Neural cell (in vitro differentiated cells): ENCODE data around the gene LIM2. TPM values are rescaled to one million over a fixed set of nuclear protein-coding genes. Genes with fewer than 3 reads are reported as not detected.
A peak's percentile ranks its signal among the peaks of the same experiment; 100 is the strongest.

Experiments
- H2AFZ ChIP-seq: fragments of 200-600, 300-800 bp; sonication (generic), shearing (Covaris generic); 2 replicates; pipeline ENCODE4 v1.6.0; 2014; ENCODE audit warnings: low read depth, mild to moderate bottlenecking, antibody characterized with exemption, low read length, moderate library complexity
- H3F3A ChIP-seq: fragments of 200-600 bp; shearing (Covaris generic); 2 replicates; pipeline ENCODE4 v1.6.1; 2016; ENCODE audit warnings: mild to moderate bottlenecking, moderate library complexity, mixed read lengths, antibody characterized with exemption, low read length; ENCODE audit not compliant: insufficient read depth, poor library complexity, severe bottlenecking
- H3K27ac ChIP-seq: fragments of 200-600, 300-800 bp; sonication (generic), shearing (Covaris generic); 2 replicates; pipeline ENCODE4 v1.5.1; 2014; ENCODE audit warnings: mild to moderate bottlenecking, low read length, moderate library complexity
- H3K27me3 ChIP-seq: fragments of 300-800, 200-600 bp; sonication (generic), shearing (Covaris generic); 2 replicates; pipeline ENCODE4 v1.6.0; 2014; ENCODE audit warnings: mild to moderate bottlenecking, low read depth, low read length, moderate library complexity; ENCODE audit not compliant: insufficient read depth
- H3K36me3 ChIP-seq: fragments of 300-800, 200-600 bp; sonication (generic), shearing (Covaris generic); 2 replicates; pipeline ENCODE4 v1.5.1; 2014; ENCODE audit warnings: mild to moderate bottlenecking, antibody characterized with exemption, low read length, moderate library complexity; ENCODE audit not compliant: insufficient read depth
- H3K4me2 ChIP-seq: fragments of 300-800, 200-600 bp; sonication (generic), shearing (Covaris generic); 2 replicates; pipeline ENCODE4 v1.6.0; 2014; ENCODE audit warnings: mild to moderate bottlenecking, low read length
- H3K4me3 ChIP-seq: fragments of 300-800, 200-600 bp; sonication (generic), shearing (Covaris generic); 2 replicates; pipeline ENCODE4 v1.5.1; 2014; ENCODE audit warnings: mild to moderate bottlenecking, low read length, moderate library complexity
- H3K79me2 ChIP-seq: fragments of 200-600 bp; shearing (Covaris generic); replicated peaks from 2 replicates; pipeline ENCODE4 v1.6.0; 2014; ENCODE audit warnings: mild to moderate bottlenecking, low read length, moderate library complexity; ENCODE audit not compliant: insufficient read depth
- H3K9ac ChIP-seq: fragments of 300-800, 200-600 bp; sonication (generic), shearing (Covaris generic); 2 replicates; pipeline ENCODE4 v1.6.1; 2016; ENCODE audit warnings: mild to moderate bottlenecking, low read length, mixed read lengths
- H3K9me2 ChIP-seq: fragments of 200-600 bp; shearing (Covaris generic); 2 replicates; pipeline ENCODE4 v1.6.1; 2016; ENCODE audit warnings: mild to moderate bottlenecking, low read length, mixed read lengths; ENCODE audit not compliant: insufficient read depth
- H3K9me3 ChIP-seq: fragments of 200-600, 300-800 bp; sonication (generic), shearing (Covaris generic); 2 replicates; pipeline ENCODE4 v1.6.1; 2016; ENCODE audit warnings: mild to moderate bottlenecking, mixed run types, low read length, moderate library complexity, mixed read lengths
- H4K20me1 ChIP-seq: fragments of 200-600 bp; shearing (Covaris generic); 2 replicates; pipeline ENCODE4 v1.6.1; 2016; ENCODE audit warnings: mild to moderate bottlenecking, mixed run types; ENCODE audit not compliant: insufficient read depth
- CTCF ChIP-seq: fragments of 450-650 bp; IDR thresholded peaks from 2 replicates; pipeline ENCODE4 v1.5.1; 2014; ENCODE audit warnings: antibody characterized with exemption, mild to moderate bottlenecking, moderate library complexity; ENCODE audit not compliant: poor library complexity, severe bottlenecking
- EP300 ChIP-seq: fragments of 450-650 bp; conservative IDR thresholded peaks from 2 replicates; pipeline ENCODE4 v1.6.1; 2014; ENCODE audit warnings: antibody characterized with exemption, mild to moderate bottlenecking, moderate library complexity; ENCODE audit not compliant: poor library complexity, severe bottlenecking
- EZH2 ChIP-seq: fragments of 200-600, 300-800 bp; shearing (Covaris generic), sonication (generic); IDR thresholded peaks from 2 replicates; pipeline ENCODE4 v1.6.1; 2014; ENCODE audit warnings: antibody characterized with exemption, low read length, borderline replicate concordance, mild to moderate bottlenecking; ENCODE audit not compliant: insufficient read depth, poor library complexity, severe bottlenecking
- MXI1 ChIP-seq: fragments of 450-650 bp; conservative IDR thresholded peaks from 2 replicates; pipeline ENCODE4 v1.6.1; 2014; ENCODE audit warnings: antibody characterized with exemption, mild to moderate bottlenecking; ENCODE audit not compliant: poor library complexity, severe bottlenecking
- POLR2AphosphoS5 ChIP-seq: IDR thresholded peaks from 2 replicates; pipeline ENCODE4 v1.6.1; 2012
- RAD21 ChIP-seq: fragments of 450-650 bp; conservative IDR thresholded peaks from 2 replicates; pipeline ENCODE4 v1.6.1; 2014; ENCODE audit warnings: antibody characterized with exemption, mild to moderate bottlenecking, moderate library complexity
- REST ChIP-seq: IDR thresholded peaks from 2 replicates; pipeline ENCODE4 v1.6.1; 2012; ENCODE audit warnings: borderline replicate concordance
- SMC3 ChIP-seq: fragments of 450-650 bp; conservative IDR thresholded peaks from 2 replicates; pipeline ENCODE4 v1.6.1; 2014; ENCODE audit warnings: antibody characterized with exemption, mild to moderate bottlenecking, moderate library complexity; ENCODE audit not compliant: poor library complexity
- TAF1 ChIP-seq: IDR thresholded peaks from 2 replicates; pipeline ENCODE4 v1.6.1; 2012; ENCODE audit warnings: low read depth
- polyA plus RNA-seq: library from polyadenylated mRNA; depleted of rRNA; stranded (reverse); fragments of >200 nt; gene quantifications from 2 replicates; pipeline ENCODE4 v1.2.3, GENCODE V29; 2014

The LIM2 gene
- polyA plus RNA-seq, 1 donor from 2014 or later: not detected

- peak overlapping the region; percentile 65 for H3K27ac ChIP-seq
- H4K20me1 ChIP-seq: no peaks in the 10 kb centered on the region
- H3K9me3 ChIP-seq: no peaks in the 10 kb centered on the region
- H3K9ac ChIP-seq: peak overlapping the region; percentile 69
- H3K27me3 ChIP-seq: no peaks in the 10 kb centered on the region
- H3F3A ChIP-seq: no peaks in the 10 kb centered on the region
- H3K4me2 ChIP-seq: peak overlapping the region; percentile 94
- no peaks in the 10 kb centered on the region for H3K79me2 ChIP-seq
- peak overlapping the region; percentile 81 for H2AFZ ChIP-seq
- no peaks in the 10 kb centered on the region for H3K9me2 ChIP-seq
- H3K36me3 ChIP-seq: no peaks in the 10 kb centered on the region
- TF ChIP-seq EZH2 (no peak), MXI1 (peak; percentile 99), SMC3 (peak; percentile 35), POLR2AphosphoS5 (peak; percentile 45), REST (no peak), RAD21 (peak; percentile 44), EP300 (peak; percentile 31), CTCF (peak; percentile 62), TAF1 (no peak)
- H3K4me3 ChIP-seq: peak overlapping the region; percentile 69
These were observed 6.5 kb upstream of the LIM2 start for GRCh38 chr19:51394050-51394836.

GRCh38 chr19:51392701-51393100 lies 4.9 kb upstream of the LIM2 start:
- no peaks in the 10 kb centered on the region for H3K79me2 ChIP-seq
- H3K27ac ChIP-seq: no peak overlapping the region
- H3K27me3 ChIP-seq: no peaks in the 10 kb centered on the region
- H3K9me2 ChIP-seq: no peaks in the 10 kb centered on the region
- no peaks in the 10 kb centered on the region for H4K20me1 ChIP-seq
- H2AFZ ChIP-seq: no peak overlapping the region
- H3K9ac ChIP-seq: no peak overlapping the region
- no peak overlapping the region for H3K4me3 ChIP-seq
- H3K9me3 ChIP-seq: no peaks in the 10 kb centered on the region
- TF ChIP-seq REST (no peak), EP300 (no peak)
- H3K4me2 ChIP-seq: no peak overlapping the region
- no peaks in the 10 kb centered on the region for H3F3A ChIP-seq
- H3K36me3 ChIP-seq: no peaks in the 10 kb centered on the region
